GM12891 (cell line): Measurements from ENCODE around the gene MDM2.
"Not testable (repeated sequence)": the region's sequence is repeated elsewhere in the genome, so short reads cannot be mapped to it uniquely, and the experiment has no call there.

ENCODE experiments used
- DNase-seq: peaks from one replicate; pipeline ENCODE4 v3.0.0; 2011; ENCODE audit warnings: low spot score; ENCODE audit not compliant: insufficient read length
- FAIRE-seq: peaks from 2 replicates; lab custom pipeline; 2011; peaks lifted over from hg19 to GRCh38; lab: Jason Lieb, UNC
- PAX5 ChIP-seq: IDR thresholded peaks from 2 replicates; pipeline ENCODE4 v1.6.1; 2011; ENCODE audit warnings: low read length, moderate library complexity, mild to moderate bottlenecking; ENCODE audit not compliant: insufficient read depth, severe bottlenecking
- POLR2A ChIP-seq: IDR thresholded peaks from 2 replicates; pipeline ENCODE4 v1.6.1; 2011; ENCODE audit warnings: low read depth, low read length, control low read depth
- POLR2AphosphoS5 ChIP-seq: IDR thresholded peaks from 2 replicates; pipeline ENCODE4 v1.6.1; 2011; ENCODE audit warnings: low read depth, low read length, control low read depth
- POU2F2 ChIP-seq: IDR thresholded peaks from 2 replicates; pipeline ENCODE4 v1.6.1; 2011; ENCODE audit warnings: low read depth, mild to moderate bottlenecking, control low read depth, low read length, moderate library complexity
- SPI1 ChIP-seq: IDR thresholded peaks from 2 replicates; pipeline ENCODE4 v1.6.1; 2011; ENCODE audit warnings: low read depth, low read length, control low read depth
- TAF1 ChIP-seq: IDR thresholded peaks from 2 replicates; pipeline ENCODE4 v1.6.1; 2011; ENCODE audit warnings: low read depth, low read length, control low read depth

MDM2 gene

DNA sequence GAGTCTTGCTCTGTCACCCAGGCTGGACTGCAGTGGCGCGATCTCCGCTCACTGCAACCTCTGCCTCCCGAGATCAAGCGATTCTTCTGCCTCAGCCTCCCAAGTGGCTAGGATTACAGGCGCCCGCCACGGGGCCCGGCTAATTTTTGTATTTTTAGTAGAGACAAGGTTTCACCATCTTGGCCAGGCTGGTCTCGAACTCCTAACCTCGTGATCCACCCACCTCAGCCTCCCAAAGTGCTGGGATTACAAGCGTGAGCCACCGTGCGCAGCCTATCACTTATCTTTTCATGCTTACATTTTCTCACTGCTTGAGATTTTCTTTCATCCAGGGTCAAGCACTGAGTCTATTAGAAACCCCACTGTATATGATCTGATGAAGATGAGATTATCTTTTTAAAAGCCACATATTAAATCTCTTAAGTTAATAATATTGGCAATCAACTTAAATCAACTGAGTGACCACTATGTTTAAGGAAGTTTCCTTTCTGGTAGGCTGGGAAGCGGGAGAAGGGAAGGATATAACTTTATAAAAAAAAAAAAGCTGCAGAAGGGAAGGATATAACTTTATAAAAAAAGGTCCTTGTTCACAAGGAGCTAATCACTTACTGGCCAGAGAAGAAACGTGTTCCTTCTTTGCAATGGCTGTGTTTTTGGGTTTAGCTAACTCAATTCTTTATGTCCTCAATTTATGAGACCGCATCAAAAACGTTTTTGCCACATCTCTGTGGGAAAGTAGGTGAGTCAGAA lies 1.3 kb upstream of the MDM2 start:
- FAIRE-seq (no peak), DNase-seq (no peak)
- no peak for TF ChIP-seq PAX5
- TF ChIP-seq SPI1: no peak
- TF ChIP-seq POU2F2: no peak
- no peak for TF ChIP-seq TAF1
- no peak for TF ChIP-seq POLR2A
- TF ChIP-seq POLR2AphosphoS5: no peak

DNA sequence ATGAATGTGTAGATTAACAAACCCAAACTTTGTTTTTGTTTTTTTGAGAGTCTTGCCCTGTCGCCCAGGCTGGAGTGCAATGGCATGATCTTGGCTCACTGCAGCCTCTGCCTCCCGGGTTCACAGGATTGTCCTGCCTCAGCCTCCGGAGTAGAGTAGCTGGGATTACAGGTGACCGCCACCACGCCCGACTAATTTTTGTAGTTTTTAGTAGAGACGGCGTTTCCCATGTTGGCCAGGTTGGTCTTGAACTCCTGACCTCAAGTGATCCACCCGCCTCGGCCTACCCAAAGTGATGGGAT lies 752 bp upstream of the MDM2 start:
- FAIRE-seq, DNase-seq: not testable (repeated sequence)

- FAIRE-seq: peak; percentile 94
- DNase-seq: peak; percentile 56
- peak; percentile 99 for TF ChIP-seq POLR2AphosphoS5
- TF ChIP-seq TAF1: peak; percentile 95
- TF ChIP-seq SPI1: no peak
- no peak for TF ChIP-seq PAX5
- peak; percentile 96 for TF ChIP-seq POU2F2
- TF ChIP-seq POLR2A: peak; percentile 99
Measured at GRCh38 chr12:68808388-68809189, 612 bp downstream of the MDM2 start.

- FAIRE-seq (no peak), DNase-seq (no peak)
- no peak for TF ChIP-seq TAF1
- no peak for TF ChIP-seq POLR2A
- TF ChIP-seq POLR2AphosphoS5: no peak
- TF ChIP-seq PAX5: no peak
- no peak for TF ChIP-seq SPI1
- TF ChIP-seq POU2F2: no peak
Measured at GRCh38 chr12:68809190-68810026, 1.4 kb downstream of the MDM2 start.

GRCh38 chr12:68810027-68810389 lies 2.0 kb downstream of the MDM2 start:
- FAIRE-seq, DNase-seq: not testable (repeated sequence)

GRCh38 chr12:68811573-68811972 lies 3.6 kb downstream of the MDM2 start:
- not testable (repeated sequence) for DNase-seq, FAIRE-seq

DNA sequence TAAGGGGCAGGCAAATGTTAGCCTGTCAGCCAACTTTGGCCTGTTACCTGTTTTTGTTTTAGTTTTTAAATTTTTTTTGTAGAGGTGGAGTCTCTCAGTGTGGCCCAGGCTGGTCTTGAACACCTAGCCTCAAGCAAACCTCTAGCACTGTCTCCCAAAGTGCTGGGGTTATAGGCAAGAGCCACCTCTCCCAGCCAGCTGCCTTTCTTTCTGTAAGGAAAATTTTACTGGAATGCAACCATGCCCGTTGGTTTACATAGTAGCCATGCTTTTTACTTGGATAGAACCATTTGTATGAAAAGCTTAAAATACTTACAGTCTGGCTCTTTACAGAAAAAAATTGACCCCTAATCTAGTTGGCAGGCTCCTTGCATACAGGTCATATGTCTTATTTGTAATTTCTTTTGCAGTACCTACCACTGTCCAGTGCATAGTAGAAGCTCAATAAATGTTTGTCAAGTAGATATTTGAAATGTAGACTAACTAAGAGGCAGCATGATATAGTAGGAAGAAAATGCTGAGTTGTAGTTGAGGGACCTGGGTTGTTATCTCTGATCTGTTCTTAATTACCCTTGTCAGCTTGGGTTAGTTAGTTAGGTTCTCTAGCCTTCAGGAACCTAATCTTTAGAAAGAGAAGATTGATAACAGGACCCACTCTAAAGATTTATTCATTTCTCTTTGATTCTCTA lies 4.7 kb downstream of the MDM2 start:
- DNase-seq (no peak), FAIRE-seq (no peak)
- no peak for TF ChIP-seq POU2F2
- TF ChIP-seq POLR2A: peak; percentile 67

DNA sequence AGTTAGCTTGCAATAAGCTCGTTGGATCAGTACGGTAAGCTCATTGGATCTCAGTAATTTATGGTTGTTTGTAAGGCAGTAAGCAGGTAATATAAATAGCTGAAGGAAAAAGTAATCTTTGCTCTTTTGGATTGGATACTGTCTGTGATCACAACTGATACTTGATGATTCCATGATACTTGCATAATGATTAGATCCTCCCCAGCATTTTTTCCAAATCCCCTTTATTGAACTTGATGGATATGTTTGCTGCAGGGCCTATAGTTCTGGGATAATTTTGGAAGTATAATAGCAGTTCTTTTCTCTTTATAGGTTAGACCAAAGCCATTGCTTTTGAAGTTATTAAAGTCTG lies 5.2 kb downstream of the MDM2 start:
- TF ChIP-seq POLR2A: no peak
- peak; percentile 30; the same call in 1 of the 2 replicates for TF ChIP-seq POLR2AphosphoS5
- DNase-seq: no peak
- FAIRE-seq: no peak

DNA sequence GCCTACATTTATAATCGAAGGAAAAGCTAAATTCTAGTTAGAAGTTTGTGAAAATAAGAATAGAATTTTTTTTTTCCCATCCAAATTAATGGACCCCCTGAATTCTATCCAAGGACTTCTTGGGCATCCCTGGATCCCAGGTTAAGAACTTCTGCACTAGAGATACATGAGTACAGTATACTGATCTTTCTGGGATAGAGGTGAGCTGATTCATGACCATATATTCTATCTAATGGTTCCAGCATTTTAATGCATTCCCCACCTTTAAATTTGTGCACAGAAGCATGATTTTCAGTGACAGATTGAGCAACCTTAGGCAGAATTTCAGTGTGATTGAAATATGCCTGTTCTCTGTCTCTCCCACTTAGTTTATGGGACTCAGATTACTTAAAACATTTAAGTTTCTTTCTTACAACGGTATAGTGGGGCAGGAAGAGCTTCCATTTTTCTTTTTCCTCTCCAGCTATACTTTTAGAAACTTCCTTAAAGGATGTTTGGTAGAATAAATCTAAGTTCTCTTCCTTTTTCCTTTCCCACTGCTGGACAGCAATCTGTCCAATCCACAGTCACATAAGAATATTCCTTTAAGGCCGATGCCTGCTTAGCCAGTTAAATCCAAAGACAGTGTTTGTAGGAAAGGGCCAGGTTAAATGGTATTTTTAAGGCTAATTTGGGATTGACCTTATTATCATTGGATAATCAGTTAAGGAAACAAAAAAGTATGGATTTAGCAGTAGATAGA lies 6.7 kb downstream of the MDM2 start:
- no peak for FAIRE-seq
- no peak for TF ChIP-seq POU2F2
- TF ChIP-seq SPI1: no peak
- TF ChIP-seq POLR2A: peak; percentile 43; the same call in 1 of the 2 replicates
- TF ChIP-seq POLR2AphosphoS5: no peak

More for the DNA sequence above, 6.7 kb downstream of the MDM2 start:
- DNase-seq: no peak
